GM18858 (cell line): Measurements from ENCODE around the gene RNU4-1.
"Not testable (repeated sequence)": the region's sequence is repeated elsewhere in the genome, so short reads cannot be mapped to it uniquely, and the experiment has no call there.

Source experiments
- ATAC-seq: cut with Tn5 transposase; IDR thresholded peaks from one replicate; pipeline ENCODE4 v1.9.1; 2021; ENCODE audit not compliant: unreplicated experiment

The RNU4-1 gene

DNA sequence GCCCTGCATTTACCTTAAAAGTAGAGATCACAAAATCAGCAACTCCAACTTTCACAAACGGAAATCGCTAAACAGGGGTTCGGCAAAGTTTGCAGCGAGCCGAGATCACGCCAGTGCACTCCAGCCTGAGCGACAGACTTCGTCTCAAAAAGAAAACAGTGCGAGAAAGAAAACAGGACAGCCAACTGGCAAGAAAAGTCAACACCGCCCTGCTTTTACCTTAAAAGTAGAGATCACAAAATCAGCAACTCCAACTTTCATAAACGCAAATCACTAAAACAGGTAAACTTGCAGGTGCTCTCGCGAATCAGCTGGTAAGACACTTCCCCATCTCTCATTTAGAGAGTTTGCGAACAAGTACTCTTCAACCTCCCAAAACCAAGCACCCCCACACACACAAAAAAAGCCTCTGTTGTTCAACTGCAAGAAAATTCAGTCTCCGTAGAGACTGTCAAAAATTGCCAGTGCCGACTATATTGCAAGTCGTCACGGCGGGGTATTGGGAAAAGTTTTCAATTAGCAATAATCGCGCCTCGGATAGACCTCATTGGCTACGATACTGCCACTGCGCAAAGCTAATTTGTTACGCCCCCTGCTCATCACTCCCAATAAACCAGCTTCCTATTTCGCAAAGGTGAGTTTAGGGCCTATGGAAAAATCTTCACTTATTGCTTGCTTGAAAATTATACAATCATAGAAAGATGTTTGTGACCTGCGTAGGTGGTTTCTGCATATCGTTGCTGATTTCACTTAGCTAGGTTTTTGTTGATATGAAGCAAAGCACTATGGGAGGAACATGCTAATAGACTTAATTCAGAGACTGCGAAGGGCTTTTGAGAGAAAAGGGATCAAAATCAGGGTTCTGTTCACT, at the start of gene RNU4-1:
Gene RNU4-1, minus strand, starts transcription at position 577 of the 871 bp plus-strand sequence.
- peak; percentile 41 for ATAC-seq

- ATAC-seq: no peak
Measured at GRCh38 chr12:120342175-120343038, 49.4 kb upstream of the RNU4-1 start.

- no peak for ATAC-seq
Measured at GRCh38 chr12:120339256-120339655, 46.2 kb upstream of the RNU4-1 start.

GRCh38 chr12:120337730-120338129, 44.7 kb upstream of the RNU4-1 start:
- no peak for ATAC-seq

GRCh38 chr12:120336392-120336791, 43.4 kb upstream of the RNU4-1 start:
- ATAC-seq: not testable (repeated sequence)

DNA sequence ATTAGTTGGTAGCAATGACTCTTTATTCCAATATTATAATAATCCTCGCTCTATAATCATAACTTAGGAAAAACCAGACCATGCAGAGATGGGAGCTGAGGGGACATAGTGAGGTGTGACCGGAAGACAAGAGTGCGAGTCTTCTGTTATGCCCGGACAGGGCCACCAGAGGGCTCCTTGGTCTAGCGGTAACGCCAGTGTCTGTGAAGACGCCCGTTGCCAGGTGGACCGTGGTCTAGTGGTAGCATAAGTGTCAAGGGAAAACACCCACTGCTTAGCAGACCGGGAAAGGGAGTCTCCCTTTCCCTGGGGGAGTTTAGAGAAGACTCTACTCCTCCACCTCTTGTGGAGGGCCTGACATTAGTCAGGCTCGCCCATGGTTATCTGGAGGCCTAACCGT, 42.4 kb upstream of the RNU4-1 start:
- ATAC-seq: not testable (repeated sequence)

- no peak for ATAC-seq
Measured at GRCh38 chr12:120332523-120332922, 39.5 kb upstream of the RNU4-1 start.

- no peak for ATAC-seq
Measured at GRCh38 chr12:120332041-120332440, 39.0 kb upstream of the RNU4-1 start.

DNA sequence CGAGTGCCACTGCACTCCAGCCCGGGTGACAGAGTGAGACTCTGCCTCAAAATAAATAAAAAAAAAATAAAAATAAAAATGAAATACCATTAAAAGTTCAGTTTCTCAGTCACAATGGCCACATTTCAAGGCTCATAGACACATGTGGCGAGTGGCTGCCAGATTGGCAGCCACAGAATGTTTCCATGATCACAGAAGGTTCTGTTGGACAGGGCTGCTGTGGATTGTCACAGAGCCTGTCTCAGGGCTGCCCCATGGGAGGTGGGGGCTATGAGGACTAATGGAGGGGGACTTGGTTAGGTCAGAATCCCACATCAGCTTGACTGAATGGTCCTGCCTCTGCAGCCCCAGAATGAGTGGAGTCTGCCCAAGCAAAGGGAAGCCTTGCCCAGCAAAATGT, 38.4 kb upstream of the RNU4-1 start:
- ATAC-seq: no peak

- ATAC-seq: no peak
Measured at GRCh38 chr12:120328228-120328627, 35.2 kb upstream of the RNU4-1 start.

GRCh38 chr12:120327593-120327992, 34.6 kb upstream of the RNU4-1 start, which contains the start of gene PLA2G1B:
TSS of gene PLA2G1B (minus strand) at chr12:120327779. CDS start at chr12:120327753, 26 bp downstream.
- ATAC-seq: no peak

DNA sequence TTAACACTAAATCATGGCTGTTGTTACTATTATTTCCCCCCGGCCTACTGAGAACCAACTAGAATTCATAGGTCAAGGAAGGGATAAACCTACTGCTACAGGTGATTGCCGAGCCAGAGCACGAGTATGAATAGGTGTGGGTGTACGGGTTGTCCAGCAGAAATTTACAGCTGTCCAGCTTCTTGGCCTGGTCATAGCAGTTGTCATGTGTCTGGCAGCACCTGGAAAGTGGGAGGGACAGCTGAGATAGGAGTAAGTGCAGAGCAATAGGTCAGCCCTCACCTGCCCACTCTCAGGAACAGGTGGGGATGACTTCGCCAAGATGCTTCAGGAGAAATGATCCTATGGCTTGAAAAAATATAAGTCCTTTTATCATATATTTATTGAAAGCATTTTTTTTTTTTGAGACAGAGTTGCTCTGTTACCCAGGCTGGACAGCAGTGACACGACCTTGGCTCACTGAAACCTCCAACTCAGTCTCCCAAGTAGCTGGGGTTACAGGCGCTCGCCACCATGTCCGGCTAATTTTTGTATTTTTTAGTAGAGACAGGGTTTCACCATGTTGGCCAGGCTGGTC, 31.9 kb upstream of the RNU4-1 start:
- ATAC-seq: no peak

DNA sequence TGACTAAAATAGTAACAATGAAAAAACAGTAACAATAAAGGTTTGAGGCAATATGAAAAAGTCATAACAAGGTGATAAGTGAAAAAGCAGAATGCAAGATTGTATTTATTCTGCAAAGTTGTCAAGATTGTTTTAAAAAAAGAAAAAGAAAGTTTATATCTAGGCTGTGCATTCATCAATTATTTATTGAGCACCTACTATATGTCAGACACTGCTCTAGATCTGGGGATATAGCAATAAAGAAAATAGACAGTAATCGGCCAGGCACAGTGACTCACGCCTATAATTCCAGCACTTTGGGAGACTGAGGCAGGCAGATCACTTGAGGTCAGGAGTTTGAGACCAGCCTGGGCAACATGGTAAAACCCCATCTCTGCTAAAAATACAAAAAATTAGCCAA, 30.7 kb upstream of the RNU4-1 start:
- ATAC-seq: no peak

DNA sequence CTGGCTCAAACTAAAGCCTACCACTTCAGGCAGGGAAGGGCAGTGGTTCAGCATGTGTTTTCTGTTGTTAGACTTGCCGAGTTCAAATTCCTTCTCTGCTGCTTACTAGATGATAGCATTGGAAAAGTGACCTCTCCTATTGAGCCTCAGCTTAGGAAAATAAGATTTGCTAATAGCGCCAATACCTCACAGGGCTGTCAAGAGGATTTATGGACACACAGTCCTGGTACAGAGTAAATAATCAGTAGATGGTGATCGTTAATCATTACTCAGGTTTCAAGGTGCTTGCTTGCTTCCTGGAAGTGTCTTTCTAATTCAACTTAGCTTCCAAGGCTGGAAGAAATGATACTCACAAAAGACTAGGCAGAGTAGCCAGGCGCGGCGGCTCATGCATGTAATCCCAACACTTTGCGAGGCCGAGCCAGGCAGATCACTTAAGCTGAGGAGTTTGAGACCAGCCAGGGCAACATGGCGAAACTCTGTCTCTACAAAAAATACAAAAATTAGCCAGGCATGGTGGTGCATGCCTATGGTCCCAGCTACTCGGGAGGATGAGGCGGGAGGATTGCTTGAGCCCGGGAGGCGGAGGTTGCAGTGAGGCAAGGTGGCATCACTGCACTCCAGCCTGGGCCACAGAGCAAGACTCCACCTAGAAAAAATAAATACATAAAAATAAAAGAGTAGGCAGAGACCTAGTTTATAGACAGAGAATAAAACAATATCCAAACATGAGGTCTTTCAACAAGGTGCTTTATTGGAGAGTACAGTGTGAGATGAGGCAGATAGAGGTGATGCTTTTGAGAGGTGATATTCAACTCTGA, 28.6 kb upstream of the RNU4-1 start:
- ATAC-seq: no peak

GRCh38 chr12:120317224-120318105, 24.4 kb upstream of the RNU4-1 start:
- peak; percentile 85 for ATAC-seq

DNA sequence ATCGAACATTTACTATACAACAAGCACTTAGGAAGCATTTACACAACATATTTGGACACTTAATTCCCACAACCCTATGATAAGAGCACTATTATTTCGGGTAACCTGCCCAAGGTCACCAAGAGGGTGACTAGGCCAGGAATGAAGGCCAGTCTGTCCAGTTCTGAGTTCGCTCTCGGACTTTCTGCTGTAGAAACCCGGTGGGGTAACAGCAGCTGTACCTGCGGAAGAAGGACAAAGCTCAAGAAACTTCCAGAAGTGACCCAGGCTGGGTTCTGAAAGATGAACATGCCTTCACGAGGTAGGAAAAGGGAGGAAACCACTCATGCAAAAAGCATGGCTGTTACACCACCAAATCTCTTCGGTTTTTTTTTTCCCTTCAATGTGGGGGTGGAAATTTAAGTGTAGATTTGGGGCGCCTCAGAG, 23.8 kb upstream of the RNU4-1 start:
- ATAC-seq: no peak

DNA sequence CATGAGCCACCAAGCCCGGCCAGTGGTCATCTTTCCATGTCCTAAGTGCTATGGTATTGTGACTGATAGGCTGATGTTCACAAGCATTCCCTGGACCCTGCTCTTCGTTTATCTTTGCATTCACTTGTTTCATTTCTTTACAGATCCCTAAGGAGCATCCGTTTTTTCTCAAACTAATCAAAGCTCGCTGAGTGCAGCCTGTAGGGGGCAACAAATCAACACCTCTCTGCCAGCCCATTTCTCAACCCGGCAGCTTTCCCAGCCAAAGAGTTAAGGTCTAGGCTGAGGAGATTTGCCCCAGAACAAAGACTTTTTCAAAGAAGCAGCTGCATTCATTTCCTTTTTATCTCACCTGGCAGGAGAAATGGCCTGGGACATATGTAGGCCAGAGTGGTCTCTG, 21.2 kb upstream of the RNU4-1 start:
- ATAC-seq: no peak

- peak; percentile 78 for ATAC-seq
Measured at GRCh38 chr12:120301962-120302815, 9.2 kb upstream of the RNU4-1 start, which contains the start of gene SIRT4. TSS of gene SIRT4 (plus strand) at chr12:120302321. CDS start at chr12:120303562, 1,241 bp downstream.

GRCh38 chr12:120292411-120292660, 701 bp downstream of the RNU4-1 start:
- ATAC-seq: peak; percentile 2
